GM12878 (cell line): ENCODE measurements around the gene PHACTR1. TPM values are rescaled to one million over a fixed set of nuclear protein-coding genes. Genes with fewer than 3 reads are reported as not detected.

Experiments
- ATF2 ChIP-seq: IDR thresholded peaks from 2 replicates; pipeline ENCODE4 v1.6.1; 2012; ENCODE audit warnings: low read length, inconsistent platforms
- CHD4 ChIP-seq: fragments of 200-600 bp; sonication (generic); IDR thresholded peaks from 2 replicates; pipeline ENCODE4 v1.6.1; 2016; ENCODE audit warnings: mild to moderate bottlenecking
- MLLT1 ChIP-seq: fragments of 450-650 bp; IDR thresholded peaks from 2 replicates; pipeline ENCODE4 v1.6.1; 2016; ENCODE audit warnings: mild to moderate bottlenecking
- POLR2AphosphoS5 ChIP-seq: IDR thresholded peaks from 2 replicates; pipeline ENCODE4 v1.6.1; 2011; ENCODE audit warnings: mild to moderate bottlenecking, low read length, inconsistent platforms
- SPI1 ChIP-seq: IDR thresholded peaks from 2 replicates; pipeline ENCODE4 v1.6.1; 2011; ENCODE audit warnings: low read depth, mild to moderate bottlenecking, low read length, moderate library complexity, borderline replicate concordance; ENCODE audit not compliant: insufficient read depth
- USF2 ChIP-seq: IDR thresholded peaks from 2 replicates; pipeline ENCODE4 v1.6.1; 2011; ENCODE audit warnings: low read depth, low read length, improper control_type of control experiment, borderline replicate concordance
- polyA plus RNA-seq, 11 experiments: library from polyadenylated mRNA; depleted of rRNA in 4 of 11; unstranded in 6 of 11; stranded (reverse) in 5 of 11; fragments of >200 nt; fragmentation: Nextera tagmentation in 4 of 11; fragmentation: Illumina TruSeq in 1 of 11; extraction: Ambion mirVana in 4 of 11; extraction: Trizol in 1 of 11; gene quantifications; 1 replicate in 1 of 11; 2 replicates in 10 of 11; pipeline versions ENCODE4 v1.2.1 to v1.2.3, GENCODE V29; 2011 to 2016; ENCODE audit warnings: inconsistent platforms in 2 of 11, missing spikeins in 2 of 11, low read depth in 1 of 11
- total RNA-seq, 4 experiments: library from RNA; depleted of rRNA in 3 of 4; stranded (reverse); fragments of >200 nt in 3 of 4; fragmentation: Illumina TruSeq in 1 of 4; extraction: Trizol in 1 of 4; gene quantifications; 2 replicates each; pipeline versions ENCODE4 v1.2.1 to v1.2.3, GENCODE V29; 2013 to 2021
- TF ChIP-seq, protein P1 (sequence below): fragments of 450-650 bp; conservative IDR thresholded peaks from 2 replicates; pipeline ENCODE4 v1.6.1; 2017; ENCODE audit warnings: mild to moderate bottlenecking, moderate library complexity

PHACTR1 gene
- total and polyA plus RNA-seq, 10 of the 15 experiments (the other 5 are each of a cell fraction or from before 2014, with no cell fraction given) = 34.2 to 94.6 (median 62.3) TPM

DNA sequence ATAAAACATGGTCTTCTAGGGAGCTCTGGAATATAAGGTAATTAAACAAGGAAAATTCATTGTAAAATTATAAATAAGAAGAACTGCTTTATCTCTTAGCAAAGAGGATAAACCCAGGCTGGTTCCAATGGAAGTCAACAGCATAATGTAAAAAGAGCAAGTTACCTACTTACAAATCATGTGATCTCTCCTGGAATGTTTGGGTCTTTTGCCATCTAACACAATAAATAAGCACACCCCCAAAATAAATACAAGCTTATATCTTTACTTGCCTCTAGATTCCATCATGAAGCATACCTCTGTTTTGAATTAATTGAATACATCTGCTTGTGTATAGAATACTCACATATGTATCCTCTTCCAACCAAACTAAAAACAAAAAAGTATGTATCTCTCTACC lies 2.5 kb upstream of the PHACTR1 start (continued):
- TF ChIP-seq ATF2 (no peak), CHD4 (no peak), POLR2AphosphoS5 (no peak), USF2 (no peak), SPI1 (no peak), MLLT1 (no peak)
- TF ChIP-seq, protein P1, sequence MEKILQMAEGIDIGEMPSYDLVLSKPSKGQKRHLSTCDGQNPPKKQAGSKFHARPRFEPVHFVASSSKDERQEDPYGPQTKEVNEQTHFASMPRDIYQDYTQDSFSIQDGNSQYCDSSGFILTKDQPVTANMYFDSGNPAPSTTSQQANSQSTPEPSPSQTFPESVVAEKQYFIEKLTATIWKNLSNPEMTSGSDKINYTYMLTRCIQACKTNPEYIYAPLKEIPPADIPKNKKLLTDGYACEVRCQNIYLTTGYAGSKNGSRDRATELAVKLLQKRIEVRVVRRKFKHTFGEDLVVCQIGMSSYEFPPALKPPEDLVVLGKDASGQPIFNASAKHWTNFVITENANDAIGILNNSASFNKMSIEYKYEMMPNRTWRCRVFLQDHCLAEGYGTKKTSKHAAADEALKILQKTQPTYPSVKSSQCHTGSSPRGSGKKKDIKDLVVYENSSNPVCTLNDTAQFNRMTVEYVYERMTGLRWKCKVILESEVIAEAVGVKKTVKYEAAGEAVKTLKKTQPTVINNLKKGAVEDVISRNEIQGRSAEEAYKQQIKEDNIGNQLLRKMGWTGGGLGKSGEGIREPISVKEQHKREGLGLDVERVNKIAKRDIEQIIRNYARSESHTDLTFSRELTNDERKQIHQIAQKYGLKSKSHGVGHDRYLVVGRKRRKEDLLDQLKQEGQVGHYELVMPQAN = no peak
- TF ChIP-seq, all 136 proteins: peak for 0
